MCF 10A (cell line): ENCODE measurements around the gene TAS2R41. TPM values are rescaled to one million over a fixed set of nuclear protein-coding genes. Genes with fewer than 3 reads are reported as not detected.

Experiments
- BruUV-seq: library from RNA; stranded (reverse); fragments of 400-500 nt; replicated peaks from 2 replicates; lab custom pipeline; 2021; lab: Mats Ljungman, UMichigan
- CTCF ChIA-PET: fragments of 300-600 bp; sonication (Branson Sonifier 250); formaldehyde crosslinking; extraction: SDS; loops from one replicate; lab custom pipeline; 2021; ENCODE audit warnings: antibody characterized with exemption, inconsistent platforms; lab: Yijun Ruan, JAX
- POLR2A ChIA-PET: fragments of 300-600, 350-650 bp; sonication (Branson Sonifier 250); formaldehyde crosslinking; extraction: SDS; loops from one replicate; lab custom pipeline; 2020; ENCODE audit warnings: antibody characterized with exemption, inconsistent platforms; lab: Yijun Ruan, JAX
- DNase-seq: peaks from one replicate; pipeline ENCODE4 v3.0.0-alpha.2; 2018; ENCODE audit not compliant: unreplicated experiment
- H3K27ac Mint-ChIP-seq: one replicate; pipeline ENCODE4 v1.8.0; 2022; ENCODE audit warnings: mild to moderate bottlenecking, low read depth, mixed read lengths; ENCODE audit not compliant: unreplicated experiment
- H3K27me3 Mint-ChIP-seq: one replicate; pipeline ENCODE4 v1.8.0; 2022; ENCODE audit warnings: mixed read lengths; ENCODE audit not compliant: insufficient read depth, unreplicated experiment
- H3K36me3 Mint-ChIP-seq: one replicate; pipeline ENCODE4 v1.8.0; 2022; ENCODE audit warnings: mild to moderate bottlenecking, moderate library complexity, mixed read lengths; ENCODE audit not compliant: insufficient read depth, unreplicated experiment
- H3K4me1 Mint-ChIP-seq: one replicate; pipeline ENCODE4 v1.8.0; 2022; ENCODE audit warnings: mixed read lengths; ENCODE audit not compliant: insufficient read depth, unreplicated experiment
- H3K4me3 Mint-ChIP-seq: one replicate; pipeline ENCODE4 v1.8.0; 2022; ENCODE audit warnings: mild to moderate bottlenecking, moderate library complexity, mixed read lengths; ENCODE audit not compliant: unreplicated experiment
- H3K9me3 Mint-ChIP-seq: one replicate; pipeline ENCODE4 v1.8.0; 2022; ENCODE audit warnings: mixed read lengths; ENCODE audit not compliant: unreplicated experiment
- CTCF ChIP-seq: fragments of 200-600 bp; IDR thresholded peaks from one replicate; pipeline ENCODE4 v1.8.0; 2022; ENCODE audit warnings: antibody characterized with exemption, mild to moderate bottlenecking; ENCODE audit not compliant: unreplicated experiment
- intact Hi-C: fragments of 100-400 bp; cut with micrococcal nuclease; formaldehyde crosslinking; loops from 2 replicates; pipeline ENCODE4 v1.14.1; 2022
- total RNA-seq: library from RNA; stranded (reverse); gene quantifications from 2 replicates; pipeline ENCODE4 v1.2.3, GENCODE V29; 2022

TAS2R41 gene
- total RNA-seq, 1 experiment from 2014 or later, result not detected

- CTCF ChIA-PET, result interaction anchor here (1.1 kb wide), 1 partner anchor 22 kb away, joined by 3 read pairs; no protein-coding TSS in a partner anchor
- POLR2A ChIA-PET, result no interaction called here
- intact Hi-C loops, result no loop called here
- H3K9me3 Mint-ChIP-seq, result no peaks in the 10 kb centered on the region
- H3K36me3 Mint-ChIP-seq, result no peaks in the 10 kb centered on the region
- peaks cover under 1% of the 10 kb centered on the region for H3K4me1 Mint-ChIP-seq
- BruUV-seq, result no TSS peak
- H3K27me3 Mint-ChIP-seq, result no peaks in the 10 kb centered on the region
- no peak for DNase-seq
- no peak overlapping the region for H3K4me3 Mint-ChIP-seq
- no peak for TF ChIP-seq CTCF
- H3K27ac Mint-ChIP-seq, result no peak overlapping the region
Measured at GRCh38 chr7:143497008-143497795, 19.5 kb downstream of the TAS2R41 start.

- POLR2A ChIA-PET, result no interaction called here
- intact Hi-C loops, result no loop called here
- no peak for TF ChIP-seq CTCF
- no TSS peak for BruUV-seq
- Mint-ChIP-seq H3K4me3 (no peak overlapping the region), H3K27ac (no peak overlapping the region), H3K4me1 (no peaks in the 10 kb centered on the region), H3K27me3 (no peaks in the 10 kb centered on the region), H3K9me3 (no peaks in the 10 kb centered on the region), H3K36me3 (no peaks in the 10 kb centered on the region)
- DNase-seq, result no peak
- CTCF ChIA-PET, result interaction anchor here (0.6 to 1.4 kb wide), 2 partner anchors 258 to 496 kb away, joined by 3 to 4 read pairs; no protein-coding TSS in a partner anchor
Measured at GRCh38 chr7:143499246-143499645, 21.6 kb downstream of the TAS2R41 start.

- Mint-ChIP-seq H3K4me3 (no peak overlapping the region), H3K27ac (no peak overlapping the region), H3K4me1 (no peaks in the 10 kb centered on the region), H3K36me3 (no peaks in the 10 kb centered on the region), H3K27me3 (no peaks in the 10 kb centered on the region), H3K9me3 (no peaks in the 10 kb centered on the region)
- intact Hi-C loops, result no loop called here
- DNase-seq, result no peak
- BruUV-seq, result no TSS peak
- ChIA-PET CTCF (interaction anchor here (0.6 to 3.2 kb wide), 4 partner anchors 8 to 496 kb away, joined by 3 to 11 read pairs (median 4); no protein-coding TSS in a partner anchor), POLR2A (interaction anchor here (0.5 to 1.4 kb wide), 3 partner anchors 8 to 166 kb away, joined by 3 to 4 read pairs (median 3); no protein-coding TSS in a partner anchor)
- no peak for TF ChIP-seq CTCF
Measured at GRCh38 chr7:143499743-143500348, 22.2 kb downstream of the TAS2R41 start.

- BruUV-seq, result no TSS peak
- Mint-ChIP-seq H3K4me3 (no peak overlapping the region), H3K27ac (no peak overlapping the region), H3K9me3 (peaks cover 7% of the 10 kb centered on the region), H3K36me3 (no peaks in the 10 kb centered on the region), H3K4me1 (peaks cover 6% of the 10 kb centered on the region), H3K27me3 (no peaks in the 10 kb centered on the region)
- intact Hi-C loops, result no loop called here
- POLR2A ChIA-PET, result no interaction called here
- DNase-seq, result no peak
- TF ChIP-seq CTCF, result no peak
- CTCF ChIA-PET, result interaction anchor here (0.6 to 3.2 kb wide), 5 partner anchors 12 to 482 kb away, joined by 3 to 13 read pairs (median 3); no protein-coding TSS in a partner anchor
Measured at GRCh38 chr7:143503261-143503660, 25.6 kb downstream of the TAS2R41 start.
